Coronary artery (tissue), 2 donors: ENCODE results near the gene NPTXR.
A peak's percentile ranks its signal among the peaks of the same experiment; 100 is the strongest.

ENCODE experiments used
- DNase-seq: peaks from one replicate; pipeline ENCODE4 v3.0.0-alpha.2; 2017; ENCODE audit warnings: low spot score
- H3K27ac ChIP-seq, 2 donors: fragments of 200-600 bp; sonication (generic); one replicate each; pipeline ENCODE4 v1.5.1; 2016 to 2019
- H3K4me3 ChIP-seq: fragments of 200-600 bp; sonication (generic); 2 replicates; pipeline ENCODE4 v1.5.1; 2016; ENCODE audit warnings: mild to moderate bottlenecking, moderate library complexity
- TF ChIP-seq, protein P1 (sequence below): fragments of 200-600 bp; sonication (generic); IDR thresholded peaks from one replicate; pipeline ENCODE4 v1.5.1; 2019; ENCODE audit warnings: antibody characterized with exemption

The NPTXR gene

DNA sequence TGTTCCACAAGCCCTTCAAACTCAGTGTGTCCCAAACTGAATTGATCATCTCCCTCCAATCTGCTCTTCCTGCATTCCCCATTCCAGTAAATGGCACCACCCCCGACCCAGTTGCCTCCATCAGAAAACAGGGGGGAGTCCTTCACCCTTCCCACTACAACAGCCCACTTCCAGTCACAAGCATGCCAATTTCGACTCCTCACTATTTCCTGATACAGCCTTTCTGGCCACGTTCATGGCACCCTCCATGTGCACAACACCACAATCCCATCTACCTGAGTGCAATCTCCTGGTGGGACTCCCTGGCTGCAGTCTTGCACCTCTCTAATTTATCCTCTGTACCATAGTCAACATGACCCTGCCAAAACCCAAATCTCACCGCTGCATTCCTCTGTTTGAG is 48.3 kb downstream of the NPTXR start:
- Histone ChIP-seq H3K4me3 (no peak overlapping the region), H3K27ac (no peak overlapping the region)
- TF ChIP-seq, protein P1, sequence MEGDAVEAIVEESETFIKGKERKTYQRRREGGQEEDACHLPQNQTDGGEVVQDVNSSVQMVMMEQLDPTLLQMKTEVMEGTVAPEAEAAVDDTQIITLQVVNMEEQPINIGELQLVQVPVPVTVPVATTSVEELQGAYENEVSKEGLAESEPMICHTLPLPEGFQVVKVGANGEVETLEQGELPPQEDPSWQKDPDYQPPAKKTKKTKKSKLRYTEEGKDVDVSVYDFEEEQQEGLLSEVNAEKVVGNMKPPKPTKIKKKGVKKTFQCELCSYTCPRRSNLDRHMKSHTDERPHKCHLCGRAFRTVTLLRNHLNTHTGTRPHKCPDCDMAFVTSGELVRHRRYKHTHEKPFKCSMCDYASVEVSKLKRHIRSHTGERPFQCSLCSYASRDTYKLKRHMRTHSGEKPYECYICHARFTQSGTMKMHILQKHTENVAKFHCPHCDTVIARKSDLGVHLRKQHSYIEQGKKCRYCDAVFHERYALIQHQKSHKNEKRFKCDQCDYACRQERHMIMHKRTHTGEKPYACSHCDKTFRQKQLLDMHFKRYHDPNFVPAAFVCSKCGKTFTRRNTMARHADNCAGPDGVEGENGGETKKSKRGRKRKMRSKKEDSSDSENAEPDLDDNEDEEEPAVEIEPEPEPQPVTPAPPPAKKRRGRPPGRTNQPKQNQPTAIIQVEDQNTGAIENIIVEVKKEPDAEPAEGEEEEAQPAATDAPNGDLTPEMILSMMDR: no peak
- no peak for DNase-seq

DNA sequence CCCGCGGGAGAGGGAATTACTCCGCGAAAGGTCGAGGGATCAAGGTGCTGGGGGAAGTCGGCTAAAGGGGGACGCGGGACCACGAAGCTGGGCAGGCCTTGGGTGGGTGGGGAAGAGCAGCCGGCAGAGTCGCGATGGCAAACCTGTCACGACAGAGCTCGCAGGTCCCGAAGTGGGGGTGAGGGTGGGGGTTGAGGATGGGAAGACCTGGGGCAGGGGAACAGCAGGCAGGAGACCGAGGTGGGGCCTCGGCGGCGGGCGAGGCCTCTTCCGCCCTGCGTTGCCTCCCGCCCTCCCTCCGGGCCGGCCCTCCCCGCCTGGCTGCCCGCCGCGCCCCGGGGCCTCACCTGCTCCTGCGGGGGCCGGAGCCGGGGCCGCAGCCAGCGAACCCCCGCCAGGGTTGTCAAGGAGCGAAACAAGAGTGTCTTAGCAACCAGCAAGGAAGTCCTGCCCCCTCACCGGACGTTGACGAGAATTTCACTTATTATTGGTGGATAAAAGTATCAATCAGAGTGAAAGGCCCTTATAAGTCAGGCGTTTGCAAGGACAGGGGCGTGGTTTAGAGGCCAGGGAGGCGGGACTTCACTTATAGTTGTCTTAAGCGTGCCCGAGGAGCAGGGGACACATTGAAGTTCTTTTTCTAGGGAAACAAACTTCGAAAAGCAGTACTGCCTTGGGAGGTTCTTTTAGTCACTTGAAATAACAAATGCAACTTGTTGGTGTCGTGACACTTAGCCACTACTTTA is 49.9 kb downstream of the NPTXR start, which contains the start of gene DNAL4:
Gene DNAL4, minus strand, starts transcription at position 423 of the 746 bp plus-strand sequence. CDS start 11,412 bp downstream, outside the sequence.
- TF ChIP-seq, protein P1: no peak
- DNase-seq: peak; percentile 96
- H3K27ac ChIP-seq: peak within 1 kb of the TSS; percentile 77 to 85
- peak within 1 kb of the TSS; percentile 81 for H3K4me3 ChIP-seq

DNA sequence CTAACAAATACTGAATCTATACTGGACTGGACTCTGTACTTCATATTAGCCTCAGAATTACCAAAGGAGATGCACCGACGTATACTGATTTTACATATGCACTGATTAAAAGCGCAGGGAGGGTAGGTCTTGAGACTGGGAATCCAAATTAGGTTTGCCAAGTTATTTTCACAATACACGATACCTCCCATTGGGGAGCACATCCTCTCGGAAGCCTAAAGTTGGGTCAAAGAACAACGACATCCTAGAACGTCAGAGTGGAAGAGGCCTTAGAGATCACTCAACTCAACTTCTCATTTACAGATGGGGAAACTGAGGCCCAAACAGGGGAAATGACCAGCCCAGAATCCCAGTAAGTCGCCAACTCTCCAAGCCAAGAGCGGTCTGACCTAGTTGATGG is 50.5 kb downstream of the NPTXR start:
- Histone ChIP-seq H3K4me3 (peak overlapping the region; percentile 81), H3K27ac (peak overlapping the region; percentile 77 to 85)
- no peak for DNase-seq
- TF ChIP-seq, protein P1: no peak

DNA sequence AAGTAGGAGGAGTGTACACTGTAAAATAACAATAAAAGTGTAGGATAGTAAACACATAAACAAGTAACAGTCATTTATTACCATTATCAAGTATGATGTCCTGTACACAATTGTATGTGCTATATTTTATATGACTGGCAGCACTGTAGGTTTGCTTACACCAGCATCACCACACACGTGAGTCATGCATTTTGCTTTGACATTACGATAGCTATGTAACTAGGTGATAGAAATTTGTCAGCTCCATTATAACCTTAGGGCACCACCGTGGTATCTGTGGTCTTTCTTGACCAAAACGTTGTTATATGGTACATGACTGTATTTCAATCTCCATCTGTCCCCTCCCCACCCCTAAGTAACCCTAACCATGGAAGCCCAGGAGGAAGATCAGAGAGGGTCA is 51.0 kb downstream of the NPTXR start:
- H3K4me3 ChIP-seq: peak overlapping the region; percentile 81
- no peak for DNase-seq
- TF ChIP-seq, protein P1: no peak
- no peak overlapping the region for H3K27ac ChIP-seq

DNA sequence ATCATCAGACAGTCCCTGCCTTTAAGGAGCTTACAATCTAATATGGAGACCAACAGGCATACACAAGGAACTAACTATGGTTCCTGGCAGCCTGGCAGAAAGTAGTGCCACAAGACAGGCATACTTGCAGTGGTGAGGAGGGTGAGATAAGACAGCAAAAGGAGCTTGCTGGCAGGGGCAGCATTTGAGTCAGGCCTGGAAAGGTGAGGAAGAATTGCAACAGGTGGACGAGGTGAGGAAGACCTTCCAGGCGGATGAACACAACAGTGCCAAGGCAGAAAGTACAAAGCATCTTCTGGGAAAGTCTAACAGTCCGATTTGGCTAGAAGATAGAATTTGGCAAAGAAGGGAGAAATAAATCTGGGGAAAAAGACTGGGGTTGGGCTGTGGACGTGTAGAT is 54.2 kb downstream of the NPTXR start:
- no peak for DNase-seq
- Histone ChIP-seq H3K4me3 (no peak overlapping the region), H3K27ac (no peak overlapping the region)
- TF ChIP-seq, protein P1: no peak

DNA sequence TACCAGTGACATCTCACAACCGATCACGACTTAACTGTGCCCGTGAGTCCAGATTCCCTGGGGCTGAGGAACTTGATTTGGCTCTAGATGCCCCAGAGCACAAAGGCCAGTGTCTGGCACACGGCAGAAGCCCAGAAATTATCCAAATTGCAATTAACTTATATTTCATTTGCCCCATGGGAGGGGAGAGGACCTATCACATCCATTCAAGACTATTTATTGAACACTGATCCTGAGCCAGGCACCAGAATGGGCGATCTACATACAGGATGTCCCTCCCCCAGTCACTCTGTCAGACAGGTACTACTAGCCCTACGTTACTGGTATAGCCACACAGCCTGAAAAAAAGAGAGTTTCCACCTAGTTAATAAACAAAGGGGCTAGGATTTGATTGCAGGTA is 55.0 kb downstream of the NPTXR start:
- Histone ChIP-seq H3K27ac (peak overlapping the region; percentile 82 to 83), H3K4me3 (peak overlapping the region; percentile 8)
- TF ChIP-seq, protein P1: no peak
- DNase-seq: no peak
